ENCODE measurements around the gene TEX22.

TEX22 gene

DNA sequence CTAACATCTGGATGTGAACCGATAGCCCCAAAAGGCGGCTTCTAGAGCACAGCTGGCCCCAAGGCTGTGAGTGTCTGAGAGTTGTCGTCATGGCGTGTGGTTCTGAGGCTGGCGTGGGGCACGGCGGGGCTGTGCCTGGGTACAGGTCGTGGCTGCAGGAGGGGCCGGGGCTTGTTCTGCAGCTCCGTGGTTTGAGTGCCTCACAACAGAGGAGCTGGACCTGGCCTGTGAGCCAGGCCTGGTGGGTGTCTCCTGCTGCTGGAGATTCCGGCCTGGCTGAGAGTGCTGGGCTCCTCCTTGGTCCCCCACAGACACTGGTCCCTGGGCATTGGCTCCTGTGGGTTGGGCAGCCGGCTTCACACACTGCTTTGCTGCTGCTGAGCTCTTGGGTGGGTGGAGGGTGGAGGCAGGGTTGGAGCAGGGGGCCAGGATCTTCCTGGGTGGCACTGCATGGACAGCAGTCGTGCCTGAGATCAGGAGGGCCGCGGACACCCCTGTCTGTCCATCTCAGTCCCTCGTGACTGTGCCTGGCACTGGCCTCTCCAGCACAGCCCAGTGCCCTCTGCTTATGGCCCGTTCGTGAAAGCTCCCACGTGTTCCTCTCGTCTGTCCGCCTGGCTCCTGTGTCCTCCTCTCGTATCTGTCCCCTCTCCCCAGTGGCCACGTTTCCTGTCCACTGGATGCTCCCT is 31.8 kb upstream of the TEX22 start:
- DNase-seq (ENCODE audit: low spot score), result no peak

DNA sequence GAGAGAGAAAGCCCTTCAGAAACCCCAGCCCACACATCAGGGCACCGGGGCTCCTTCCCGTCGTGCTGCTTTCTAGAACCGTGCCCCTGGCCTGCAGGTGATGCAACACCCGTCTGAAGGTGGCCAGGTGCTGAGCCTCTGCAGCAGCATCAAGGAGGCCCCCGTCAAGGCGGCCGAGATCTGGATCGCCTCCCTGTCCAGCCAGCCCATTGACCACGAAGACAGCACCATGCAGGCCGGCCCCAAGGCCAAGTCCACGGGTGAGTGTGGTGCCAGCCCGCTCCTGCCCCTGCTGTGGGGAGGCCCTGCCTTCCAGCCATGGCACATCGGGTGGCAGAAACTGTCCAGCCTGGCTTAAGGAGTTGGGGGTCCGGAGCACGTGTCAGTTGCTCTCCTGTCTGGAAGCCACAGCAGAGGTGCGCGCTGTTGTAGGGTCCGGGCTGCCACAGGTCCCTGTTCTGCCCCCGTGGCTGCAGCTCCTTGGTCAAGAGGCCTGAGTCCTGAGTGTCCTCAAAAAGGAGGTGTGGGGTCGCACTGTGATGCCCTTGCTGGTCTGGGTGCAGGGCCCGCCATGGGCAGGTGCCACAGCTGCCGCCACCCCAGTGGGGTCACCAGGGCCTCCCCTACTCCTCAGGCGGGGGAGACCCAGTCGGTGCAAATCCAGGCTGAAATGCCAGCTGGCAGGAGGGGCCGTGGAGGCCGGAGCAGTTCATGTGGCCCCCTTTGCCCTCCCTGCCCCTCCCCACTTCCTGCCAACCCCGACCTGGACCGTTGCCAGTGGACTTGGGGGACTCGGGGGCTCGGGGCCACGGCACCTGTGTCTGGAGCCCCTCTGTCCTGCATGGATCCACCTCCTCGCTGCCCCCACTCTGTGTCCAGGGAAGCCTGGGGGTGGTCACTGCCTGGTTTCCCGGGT is 31.0 kb upstream of the TEX22 start:
- no peak for DNase-seq (ENCODE audit: low spot score)

DNA sequence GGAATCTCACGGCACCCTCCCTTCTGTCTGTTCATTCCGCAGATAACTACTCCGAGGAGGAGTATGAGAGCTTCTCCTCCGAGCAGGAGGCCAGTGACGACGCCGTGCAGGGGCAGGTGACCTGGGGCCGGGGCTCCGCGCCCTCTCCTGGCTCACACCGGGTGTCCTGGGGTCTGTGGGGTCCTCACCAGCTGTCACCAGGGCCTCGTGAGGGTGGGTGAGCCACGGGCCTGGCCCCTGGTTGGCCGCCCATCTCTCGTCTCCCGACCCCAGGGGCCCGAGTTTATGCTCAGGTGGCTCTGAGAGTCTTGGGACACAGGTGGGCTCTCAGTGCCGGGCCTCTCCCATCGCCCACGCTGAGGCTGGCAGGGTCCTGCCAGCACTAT is 30.3 kb upstream of the TEX22 start:
- no peak for DNase-seq (ENCODE audit: low spot score)

DNA sequence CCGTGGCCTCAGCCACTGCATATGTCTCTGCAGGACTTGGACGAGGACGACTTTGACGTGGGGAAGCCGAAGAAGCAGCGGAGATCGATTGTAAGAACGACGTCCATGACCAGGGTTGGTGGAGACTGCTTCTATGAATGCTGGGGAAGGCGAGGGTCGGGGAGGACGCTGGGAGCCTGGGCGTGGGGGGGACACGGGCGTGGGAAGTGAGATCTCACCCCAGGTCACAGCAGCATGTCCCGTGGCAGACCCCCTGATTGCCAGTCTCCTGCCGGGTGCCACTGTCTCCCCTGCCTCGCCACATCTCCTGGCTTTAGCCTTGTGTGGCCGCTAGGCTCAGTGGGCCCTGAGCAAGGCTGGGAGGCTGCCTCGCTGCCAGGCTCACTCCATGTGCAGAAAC is 29.9 kb upstream of the TEX22 start:
- no peak for DNase-seq (ENCODE audit: low spot score)

- DNase-seq (ENCODE audit: low spot score), result no peak
Measured at GRCh38 chr14:105368910-105369652, 29.3 kb upstream of the TEX22 start.

DNA sequence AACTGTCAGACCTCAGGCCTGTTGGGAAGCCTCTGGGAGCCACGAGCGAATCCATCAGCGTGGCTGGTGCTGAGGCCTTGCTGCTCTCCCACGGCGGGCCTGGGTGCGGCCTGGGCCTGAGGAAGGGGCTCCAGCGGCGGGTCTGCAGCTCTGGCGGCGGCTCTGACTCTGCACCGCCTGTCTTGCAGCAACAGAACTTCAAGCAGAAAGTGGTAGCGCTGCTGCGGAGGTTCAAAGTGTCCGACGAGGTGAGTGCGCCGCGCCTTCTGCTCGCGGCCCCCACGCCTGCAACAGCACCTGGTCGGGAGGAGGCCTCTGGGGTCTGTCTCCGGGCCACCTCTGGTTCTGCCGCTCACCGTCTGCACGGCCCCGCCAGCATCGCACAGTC is 28.7 kb upstream of the TEX22 start:
- no peak for DNase-seq (ENCODE audit: low spot score)

DNA sequence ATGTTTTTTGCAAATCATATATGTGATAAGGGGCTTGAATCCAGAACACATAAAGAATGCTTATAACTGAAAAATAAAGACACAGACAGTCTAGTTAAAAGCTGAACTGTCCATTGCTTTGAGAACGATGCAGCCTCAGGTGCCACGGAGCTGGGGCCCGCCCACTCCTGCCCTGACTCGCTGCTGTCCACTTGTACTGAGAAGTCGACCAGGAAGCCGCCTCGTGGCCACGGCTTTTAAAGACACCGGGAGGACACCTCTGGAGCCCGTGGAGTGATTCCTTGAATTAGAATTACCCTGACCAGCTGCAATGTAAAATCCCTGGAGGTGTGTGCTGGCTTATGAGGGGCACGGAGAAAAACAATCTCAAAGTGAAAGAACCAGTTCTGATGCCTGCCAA is 23.9 kb upstream of the TEX22 start:
- DNase-seq (ENCODE audit: low spot score), result no peak

DNA sequence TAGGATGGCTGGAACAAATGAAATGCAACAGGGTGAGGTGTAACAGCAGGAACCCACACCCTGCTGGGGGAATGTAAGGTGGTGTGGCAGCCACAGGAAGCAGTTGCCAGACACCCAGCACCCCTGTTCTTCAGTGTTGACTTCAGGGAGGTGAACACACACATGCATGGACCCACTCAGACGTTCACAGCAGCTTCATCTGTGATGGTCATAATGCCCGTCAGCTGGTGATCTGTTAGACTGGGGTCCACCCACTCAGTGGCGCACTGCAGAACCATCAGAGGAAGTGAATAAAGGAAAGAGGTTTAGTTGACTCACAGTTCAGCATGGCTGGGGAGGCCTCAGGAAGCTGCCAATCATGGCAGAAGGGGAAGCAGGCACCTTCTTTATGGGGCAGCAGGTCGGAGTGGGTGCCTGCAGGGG is 22.7 kb upstream of the TEX22 start:
- no peak for DNase-seq (ENCODE audit: low spot score)

DNA sequence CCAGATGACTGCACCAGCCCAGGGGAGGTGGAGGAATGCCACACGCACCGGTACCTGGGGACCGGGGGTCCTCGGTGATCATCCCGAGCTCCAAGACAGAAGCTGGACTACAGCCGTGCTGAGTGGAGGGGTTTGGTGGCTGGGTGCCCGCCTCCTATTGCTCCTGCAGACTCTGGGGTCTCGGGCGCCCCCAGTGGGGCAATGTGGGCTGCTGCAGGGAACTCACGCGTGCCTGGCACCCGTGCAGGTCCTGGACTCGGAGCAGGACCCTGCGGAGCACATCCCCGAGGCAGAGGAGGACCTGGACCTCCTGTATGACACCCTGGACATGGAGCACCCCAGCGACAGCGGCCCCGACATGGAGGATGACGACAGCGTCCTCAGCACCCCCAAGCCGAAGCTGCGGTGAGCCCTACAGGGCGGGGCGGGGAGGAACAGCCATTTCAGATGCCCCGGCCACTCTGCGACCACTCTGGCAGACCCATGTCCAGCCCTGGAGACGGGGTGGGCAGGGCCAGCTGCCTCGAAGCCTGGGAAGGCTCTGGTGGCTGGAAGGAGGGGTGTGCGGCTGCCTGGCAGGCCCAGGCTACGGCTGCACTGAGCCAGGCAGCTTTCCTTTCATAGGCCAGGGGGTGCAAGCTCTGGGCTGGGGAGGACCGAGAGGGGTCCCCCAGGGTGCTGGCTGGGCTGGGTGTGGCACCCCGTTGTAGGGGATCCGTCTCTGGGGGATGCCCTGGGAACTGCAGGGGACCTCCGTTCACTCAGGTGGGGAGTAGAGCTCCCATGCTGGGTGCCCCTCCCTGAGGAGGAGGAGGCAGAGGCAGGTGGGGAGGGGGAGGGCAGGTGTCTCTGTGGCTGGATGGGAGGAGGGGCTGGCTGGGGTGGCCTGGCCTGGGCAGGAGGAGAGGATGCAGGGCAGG is 21.6 kb upstream of the TEX22 start:
- DNase-seq (ENCODE audit: low spot score), result no peak

DNA sequence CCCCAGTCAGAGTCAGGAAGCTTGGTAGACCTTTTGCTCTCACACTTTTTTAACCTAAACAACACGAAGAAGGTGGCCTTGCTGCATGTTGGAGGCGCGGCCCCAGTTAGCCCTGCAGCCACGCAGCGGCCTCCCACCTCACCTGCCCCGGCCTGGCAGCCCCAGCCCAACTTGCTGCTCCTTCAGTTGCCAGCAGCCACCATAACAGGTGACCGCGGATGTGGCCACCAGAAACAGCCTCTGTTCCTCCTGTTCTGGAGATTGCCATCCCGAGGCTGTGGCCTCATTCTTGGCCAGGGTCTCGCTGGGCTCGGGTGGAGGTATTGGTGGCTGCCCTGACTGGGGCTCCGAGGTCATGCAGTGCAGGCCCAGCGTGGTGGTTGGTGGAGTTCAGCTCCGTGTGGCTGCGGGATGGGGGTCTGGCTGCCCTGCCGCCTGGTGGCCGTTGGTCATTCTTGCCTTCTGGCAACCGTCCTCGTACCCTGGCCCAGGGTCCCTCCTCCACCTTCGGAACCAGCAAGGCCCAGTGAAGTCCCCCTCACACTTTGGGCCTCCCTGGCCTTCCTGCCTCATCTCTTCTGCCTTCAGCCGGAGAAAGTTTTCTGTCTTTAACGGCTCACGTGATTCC is 20.7 kb upstream of the TEX22 start:
- DNase-seq (ENCODE audit: low spot score), result no peak

DNA sequence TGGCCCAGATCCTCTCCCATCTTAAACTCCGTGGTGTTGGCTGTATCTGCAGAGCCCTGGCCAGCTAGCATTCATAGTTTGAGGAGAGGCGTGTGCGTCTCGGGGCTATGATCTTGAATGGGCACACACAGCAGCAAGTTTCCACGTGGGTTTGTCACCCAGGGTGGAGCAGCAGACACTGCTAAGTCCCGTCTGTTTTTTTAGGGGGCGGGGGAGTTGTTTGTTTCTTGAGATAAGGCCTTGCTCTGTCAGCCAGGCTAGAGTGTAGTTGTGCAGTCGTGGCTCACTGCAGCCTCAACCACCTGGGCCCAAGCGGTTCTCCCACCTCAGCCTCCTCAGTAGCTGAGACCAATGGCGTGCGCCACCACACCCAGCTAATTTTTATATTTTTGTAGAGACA is 20.1 kb upstream of the TEX22 start:
- DNase-seq (ENCODE audit: low spot score), result no peak

DNA sequence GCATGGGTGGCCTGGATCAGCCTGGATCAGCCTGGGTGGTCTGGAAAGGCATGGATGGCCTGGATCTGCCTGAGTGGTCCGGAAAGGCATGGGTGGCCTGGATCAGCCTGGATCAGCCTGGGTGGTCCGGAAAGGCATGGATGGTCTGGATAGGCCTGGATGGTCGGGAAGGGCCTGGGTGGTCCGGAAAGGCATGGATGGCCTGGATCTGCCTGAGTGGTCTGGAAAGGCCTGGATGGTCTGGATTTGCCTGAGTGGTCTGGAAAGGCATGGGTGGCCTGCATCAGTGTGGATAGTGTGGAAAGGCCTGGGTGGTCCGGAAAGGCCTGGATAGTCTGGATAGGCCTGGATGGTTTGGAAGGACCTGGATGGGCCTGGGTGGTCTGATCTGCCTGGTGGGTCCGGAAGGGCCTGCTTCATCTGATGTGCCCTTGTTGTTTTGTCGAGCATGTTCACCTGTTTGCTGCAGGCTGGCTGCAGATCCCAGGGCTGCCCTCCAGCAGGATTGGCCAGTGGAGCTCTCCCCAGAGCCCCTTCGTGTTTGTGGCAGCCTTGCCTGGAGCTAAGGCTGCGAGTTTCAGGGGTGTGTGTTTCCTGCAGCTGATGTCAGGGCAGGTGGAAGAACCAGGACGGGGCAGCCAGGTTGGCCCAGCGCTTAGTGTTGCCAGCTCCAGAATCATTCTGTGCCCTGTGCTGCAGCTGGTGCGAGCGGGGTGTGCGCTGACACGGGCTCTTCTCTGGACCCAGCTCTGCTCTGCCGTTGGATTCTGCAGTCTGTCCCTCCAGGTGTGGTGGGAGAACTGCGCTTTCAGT is 19.3 kb upstream of the TEX22 start:
- no peak for DNase-seq (ENCODE audit: low spot score)

- no peak for DNase-seq (ENCODE audit: low spot score)
Measured at GRCh38 chr14:105379946-105380345, 18.4 kb upstream of the TEX22 start.

- no peak for DNase-seq (ENCODE audit: low spot score)
Measured at GRCh38 chr14:105380756-105381155, 17.6 kb upstream of the TEX22 start.

- DNase-seq (ENCODE audit: low spot score), result no peak
Measured at GRCh38 chr14:105381446-105382342, 16.6 kb upstream of the TEX22 start.

DNA sequence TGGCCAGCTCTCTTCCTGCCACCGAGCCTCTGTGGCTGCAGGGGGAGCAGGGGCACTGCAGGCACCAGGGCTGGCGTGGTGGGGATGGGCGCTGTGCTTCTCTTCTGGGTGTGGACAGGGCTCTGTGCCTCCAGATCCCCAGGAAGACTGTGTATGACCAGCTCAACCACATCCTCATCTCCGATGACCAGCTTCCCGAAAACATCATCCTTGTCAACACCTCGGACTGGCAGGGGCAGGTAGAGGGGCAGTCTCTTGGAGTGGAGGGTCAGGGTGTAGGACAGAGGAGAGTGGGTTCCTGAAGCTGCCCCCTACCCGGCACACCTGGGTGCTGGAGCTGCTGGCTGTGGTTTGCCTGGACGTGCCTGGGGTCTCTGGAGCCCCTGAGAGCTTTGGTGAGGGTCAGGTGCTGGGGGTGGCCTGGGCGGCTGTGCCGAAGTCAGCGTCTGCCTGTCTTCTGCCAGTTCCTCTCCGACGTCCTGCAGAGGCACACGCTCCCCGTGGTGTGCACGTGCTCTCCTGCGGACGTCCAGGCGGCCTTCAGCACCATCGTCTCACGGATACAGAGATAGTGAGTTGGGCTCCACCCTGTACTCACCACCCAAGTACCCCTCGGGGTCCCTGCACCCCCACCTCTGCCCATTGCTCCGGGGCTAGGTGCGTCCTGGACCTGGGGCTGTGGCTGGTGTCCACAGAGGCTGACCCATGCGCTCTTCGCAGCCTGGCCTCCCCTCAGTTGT is 15.8 kb upstream of the TEX22 start:
- DNase-seq (ENCODE audit: low spot score), result no peak

DNA sequence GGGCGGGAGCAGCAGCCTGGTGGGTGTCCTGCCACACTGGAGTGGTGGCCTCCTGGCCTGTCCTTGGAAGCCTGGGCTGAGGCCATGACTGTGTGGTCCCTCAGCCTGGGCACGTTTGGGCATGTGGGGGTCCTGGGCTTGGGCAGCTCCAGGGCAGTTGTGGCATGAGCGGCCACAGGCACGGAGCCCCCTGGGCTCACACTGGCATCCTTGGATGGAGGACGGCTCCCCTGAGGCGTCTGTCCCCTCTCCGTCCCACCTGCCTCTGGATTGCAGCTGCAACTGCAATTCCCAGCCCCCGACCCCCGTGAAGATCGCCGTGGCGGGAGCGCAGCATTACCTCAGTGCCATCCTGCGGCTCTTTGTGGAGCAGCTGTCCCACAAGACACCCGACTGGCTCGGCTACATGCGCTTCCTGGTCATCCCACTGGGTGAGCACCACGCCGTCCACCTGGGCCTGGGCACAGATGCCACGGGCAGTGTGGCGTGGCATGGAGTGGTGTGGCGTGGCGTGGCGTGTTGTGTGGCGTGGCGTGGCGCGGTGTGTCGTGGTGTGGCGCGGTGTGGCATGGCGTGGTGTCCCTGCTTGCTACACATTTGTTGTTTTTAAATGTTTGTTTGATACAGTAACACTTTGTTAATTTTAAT is 15.1 kb upstream of the TEX22 start:
- DNase-seq (ENCODE audit: low spot score), result no peak

DNA sequence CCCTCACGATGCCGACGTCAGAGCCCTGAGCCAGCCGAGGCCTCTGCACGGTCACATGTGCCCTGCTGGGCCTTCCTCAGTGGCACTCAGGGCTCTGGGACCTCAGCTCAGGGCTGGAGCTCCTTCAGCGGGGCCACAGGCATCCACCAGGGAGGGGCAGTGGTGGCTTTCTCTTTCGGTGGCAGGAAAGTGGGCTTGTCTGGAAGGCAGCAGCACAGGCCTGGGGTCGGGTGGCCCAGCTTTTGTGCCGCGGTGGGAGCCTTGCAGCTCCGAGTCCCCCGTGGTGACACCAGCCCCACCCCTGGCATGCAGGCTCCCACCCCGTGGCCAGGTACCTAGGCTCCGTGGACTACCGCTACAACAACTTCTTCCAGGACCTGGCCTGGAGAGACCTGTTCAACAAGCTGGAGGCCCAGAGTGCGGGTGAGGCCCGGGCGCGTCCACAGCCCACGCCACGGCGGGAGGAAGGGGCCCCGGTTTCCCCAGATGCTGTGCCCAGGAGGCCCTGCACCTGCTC is 14.2 kb upstream of the TEX22 start:
- DNase-seq (ENCODE audit: low spot score), result no peak
